ENCODE results near the gene RNF157.
"Not testable (repeated sequence)": the region's sequence is repeated elsewhere in the genome, so short reads cannot be mapped to it uniquely, and the experiment has no call there.

RNF157 gene

GRCh38 chr17:76270770-76271668, 30.7 kb upstream of the RNF157 start:
- DNase-seq (ENCODE audit: low spot score) = peak; percentile 5

- no peak for DNase-seq (ENCODE audit: low spot score)
Measured at GRCh38 chr17:76270127-76270592, 29.9 kb upstream of the RNF157 start.

GRCh38 chr17:76268991-76269981, 29.0 kb upstream of the RNF157 start:
- peak; percentile 5 for DNase-seq (ENCODE audit: low spot score)

DNA sequence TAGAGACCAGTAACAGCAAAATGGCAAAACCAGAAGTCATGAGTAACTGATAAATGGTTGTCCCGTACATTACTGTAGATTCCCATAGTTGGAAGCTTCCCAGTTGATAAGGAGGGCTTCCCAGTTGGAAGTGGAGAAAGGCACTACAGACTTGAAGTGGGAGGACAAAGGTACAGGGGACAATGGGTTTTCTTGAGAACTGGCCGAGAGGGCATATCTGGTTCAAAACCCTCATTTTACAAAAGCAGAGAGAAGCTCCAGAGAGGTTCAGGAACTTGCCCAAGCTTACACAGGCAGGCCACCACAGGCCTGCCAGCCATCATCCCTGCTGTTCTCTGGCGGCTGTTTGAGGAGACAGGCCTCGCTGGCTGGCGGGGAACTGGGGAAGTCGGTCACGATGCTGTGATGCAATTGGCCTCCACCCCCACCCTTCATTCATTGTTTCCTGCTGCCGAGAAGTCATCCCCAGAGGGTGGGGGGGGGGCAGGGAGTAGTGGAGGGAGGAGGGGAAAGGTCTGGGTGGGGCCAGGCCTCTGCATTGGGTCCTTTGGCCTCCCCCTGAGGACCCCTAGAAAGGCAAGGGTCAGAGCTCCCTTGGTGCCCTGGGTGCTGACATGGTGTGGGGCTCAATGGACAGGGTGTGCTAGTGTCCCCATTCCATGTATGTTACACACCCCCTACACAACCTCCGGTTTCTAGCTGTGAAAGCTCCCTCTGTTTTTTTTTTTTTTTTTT, 27.9 kb upstream of the RNF157 start:
- peak; percentile 27 for DNase-seq (ENCODE audit: low spot score)

DNA sequence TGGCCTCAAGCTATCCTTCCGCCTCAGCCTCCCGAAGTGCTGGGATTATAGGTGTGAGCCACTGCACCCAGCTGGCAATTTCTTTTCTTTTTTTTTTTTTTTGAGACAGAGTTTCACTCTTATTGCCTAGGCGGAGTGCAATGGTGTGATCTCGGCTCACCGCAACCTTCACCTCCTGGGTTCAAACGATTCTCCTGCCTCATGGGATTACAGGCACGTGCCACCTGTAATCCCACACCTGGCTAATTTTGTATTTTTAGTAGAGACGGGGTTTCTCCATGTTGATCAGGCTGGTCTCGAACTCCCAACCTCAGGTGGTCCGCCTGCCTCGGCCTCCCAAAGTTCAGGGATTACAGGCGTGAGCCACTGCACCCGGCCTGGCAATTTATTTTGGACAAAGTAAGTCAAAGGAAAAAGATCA, 27.3 kb upstream of the RNF157 start:
- not testable (repeated sequence) for DNase-seq (ENCODE audit: low spot score)

DNA sequence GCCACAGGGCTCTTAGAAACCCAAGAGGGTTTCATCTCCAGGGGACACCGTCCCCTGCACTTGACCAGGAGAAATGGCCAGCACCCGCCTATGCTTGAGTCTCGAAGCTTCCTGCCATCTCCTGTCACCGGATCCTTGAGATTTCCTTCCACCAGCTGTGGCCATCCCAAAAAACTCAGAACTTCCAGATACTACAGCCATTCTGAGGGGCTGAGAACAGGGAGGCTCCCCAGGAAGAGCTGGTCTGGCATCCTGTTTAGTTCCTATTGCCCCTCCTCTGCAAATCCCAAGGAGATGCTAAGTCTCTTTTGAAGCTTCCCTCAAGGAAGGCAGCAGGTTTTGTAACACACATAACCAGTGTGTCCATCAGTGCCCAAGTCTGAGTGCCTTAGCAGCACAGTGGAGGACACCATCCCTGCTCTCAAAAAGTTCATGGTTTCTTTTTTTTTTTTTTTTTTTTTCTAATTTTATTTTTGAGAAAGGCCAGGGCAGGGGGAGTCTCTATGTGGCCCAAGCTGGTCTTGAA, 26.8 kb upstream of the RNF157 start:
- peak; percentile 4 for DNase-seq (ENCODE audit: low spot score)

- DNase-seq (ENCODE audit: low spot score) = peak; percentile 55
Measured at GRCh38 chr17:76266244-76266938, 26.1 kb upstream of the RNF157 start.

- peak; percentile 68 for DNase-seq (ENCODE audit: low spot score)
Measured at GRCh38 chr17:76265624-76266243, 25.4 kb upstream of the RNF157 start.

DNA sequence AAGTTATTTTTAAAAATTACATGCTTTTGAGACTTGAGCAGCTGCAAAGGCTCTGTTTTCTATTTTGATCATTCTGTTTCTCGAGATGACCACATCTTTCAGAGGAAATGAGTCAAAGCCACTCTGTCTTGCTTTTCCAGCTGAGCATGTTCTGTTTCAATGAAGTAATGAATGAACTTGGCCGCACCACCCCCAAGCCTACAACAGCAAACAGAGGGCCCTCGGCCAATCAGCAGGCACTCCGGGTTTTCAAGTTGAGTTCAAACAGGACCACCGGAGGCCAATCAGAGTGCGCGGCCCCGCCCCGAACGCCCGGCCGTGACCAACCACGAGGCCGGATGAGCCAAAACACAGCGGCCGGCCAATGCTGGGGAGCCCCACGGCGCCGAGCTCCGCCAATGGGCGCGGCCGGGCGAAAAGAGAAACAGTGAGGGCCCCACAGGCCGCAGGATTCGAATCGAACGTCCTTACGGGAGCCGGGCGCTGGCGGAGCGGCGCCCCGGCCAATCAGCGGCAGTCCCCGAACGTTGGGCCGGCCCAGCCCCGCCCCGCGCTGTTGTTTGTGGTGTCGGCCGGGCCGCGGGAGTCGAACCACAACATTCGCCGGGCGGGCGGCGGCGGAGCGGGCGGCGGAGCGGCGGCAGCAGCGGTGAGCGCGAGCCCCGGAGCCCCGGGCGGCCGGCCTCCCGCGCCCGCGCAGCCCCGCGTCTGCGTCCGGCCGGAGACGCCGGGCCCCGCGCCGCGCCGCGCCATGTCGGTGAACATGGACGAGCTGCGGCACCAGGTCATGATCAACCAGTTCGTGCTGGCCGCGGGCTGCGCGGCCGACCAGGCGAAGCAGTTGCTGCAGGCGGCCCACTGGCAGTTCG, 24.7 kb upstream of the RNF157 start, which contains the start of gene UBALD2:
UBALD2 (plus strand) TSS at position 594 of the 869 bp plus-strand sequence; CDS start at position 752, 158 bp downstream.
- peak; percentile 99 for DNase-seq (ENCODE audit: low spot score)

DNA sequence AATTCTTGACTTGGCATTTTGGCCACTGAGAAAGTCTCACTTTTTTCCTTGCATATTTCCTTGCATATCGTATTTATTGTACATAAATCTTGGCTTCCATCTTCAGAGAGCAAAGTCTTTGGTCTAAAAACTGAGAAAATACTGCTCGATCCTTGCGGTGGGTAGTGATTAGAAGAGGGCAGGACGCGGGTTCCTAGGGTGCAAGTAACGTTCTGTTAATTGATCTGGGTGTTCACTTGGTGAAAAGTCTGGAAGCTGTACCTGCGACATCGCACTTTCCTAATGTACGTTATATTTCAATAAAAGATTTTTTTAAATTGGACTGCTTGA, 24.1 kb upstream of the RNF157 start:
- DNase-seq (ENCODE audit: low spot score) = no peak

- DNase-seq (ENCODE audit: low spot score) = no peak
Measured at GRCh38 chr17:76263896-76264295, 23.6 kb upstream of the RNF157 start.

DNA sequence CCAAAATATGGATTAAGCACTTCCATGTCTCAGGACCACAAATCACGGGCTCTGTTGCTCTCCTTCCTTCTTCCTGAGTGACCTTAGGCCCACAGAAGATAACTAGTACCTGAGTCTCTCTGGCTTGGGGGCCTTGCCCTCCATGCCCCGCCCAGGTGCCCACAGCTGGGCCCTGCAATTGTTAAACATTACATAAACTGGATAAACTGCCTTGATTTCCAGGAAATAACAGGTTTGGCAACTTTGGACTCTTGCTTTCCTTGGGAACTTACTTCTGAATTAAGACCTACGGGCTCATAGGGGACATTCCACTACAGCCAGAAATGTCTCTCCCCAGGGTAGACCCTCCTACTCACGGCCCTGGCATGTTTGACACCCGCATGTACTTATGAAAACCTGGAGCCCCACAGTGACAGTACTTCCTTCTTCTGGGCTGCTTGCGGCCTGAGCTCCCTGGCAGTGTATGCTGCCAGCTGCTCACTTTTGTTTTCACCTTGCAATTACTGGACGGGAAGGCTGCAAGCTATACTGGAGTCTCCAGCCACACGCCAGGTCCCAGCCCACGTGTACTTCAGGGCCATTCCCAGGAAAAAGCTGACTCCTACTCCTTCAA, 22.5 kb upstream of the RNF157 start:
- DNase-seq (ENCODE audit: low spot score) = no peak

DNA sequence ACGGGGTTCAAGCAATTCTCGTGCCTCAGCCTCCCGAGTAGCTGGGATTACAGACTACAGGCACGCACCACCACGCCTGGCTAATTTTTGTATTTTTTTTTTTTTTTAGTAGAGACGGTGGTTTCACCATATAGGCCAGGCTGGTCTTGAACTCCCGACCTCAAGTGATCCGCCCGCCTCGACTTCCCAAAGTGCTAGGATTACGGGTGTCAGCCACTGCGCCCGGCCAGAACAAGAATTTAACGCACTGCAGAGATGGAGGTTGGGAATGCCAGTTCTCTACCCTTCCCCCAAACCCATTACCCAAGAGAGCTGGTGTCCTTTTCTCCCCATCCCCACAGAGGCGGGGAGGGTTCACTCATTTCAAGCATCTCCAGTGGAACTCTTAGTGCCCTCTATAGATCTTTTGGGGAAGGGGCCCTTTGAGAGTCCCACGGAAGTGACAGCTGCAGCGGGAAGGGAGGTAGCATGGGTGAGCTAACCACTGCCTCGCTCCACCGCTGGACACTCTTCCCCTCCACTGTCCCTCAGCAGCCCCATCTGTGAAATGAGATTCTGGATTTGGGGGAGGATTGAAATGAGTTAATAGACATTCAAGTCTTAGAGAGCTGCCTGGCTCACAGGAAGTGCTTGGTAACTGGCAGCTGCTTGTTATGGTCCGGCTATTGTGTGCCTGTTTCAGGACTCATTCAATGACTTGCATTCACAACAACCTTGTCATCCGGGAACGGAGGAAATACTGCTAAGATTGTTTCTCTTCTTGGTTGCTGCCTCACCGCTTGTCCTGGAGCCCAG, 21.3 kb upstream of the RNF157 start:
- DNase-seq (ENCODE audit: low spot score) = no peak

GRCh38 chr17:76260669-76261068, 20.4 kb upstream of the RNF157 start:
- no peak for DNase-seq (ENCODE audit: low spot score)

DNA sequence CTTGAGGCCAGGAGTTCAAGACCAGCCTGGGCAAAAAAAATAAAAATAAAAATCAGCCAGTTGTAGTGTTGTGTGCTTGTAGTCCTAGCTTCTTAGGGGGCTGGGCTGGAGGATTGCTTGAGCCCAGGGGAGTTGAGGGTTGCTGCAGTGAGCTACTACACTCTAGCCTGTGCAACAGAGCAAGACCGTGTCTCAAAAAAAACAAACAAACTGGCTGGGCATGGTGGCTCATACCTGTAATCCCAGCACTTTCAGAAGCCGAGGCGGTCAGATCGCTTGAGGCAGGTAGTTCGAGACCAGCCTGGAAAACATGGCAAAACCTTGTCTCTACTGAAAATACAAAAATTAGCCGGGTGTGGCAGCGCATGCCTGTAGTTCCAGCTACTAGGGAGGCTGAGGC, 19.9 kb upstream of the RNF157 start:
- DNase-seq (ENCODE audit: low spot score) = no peak

DNA sequence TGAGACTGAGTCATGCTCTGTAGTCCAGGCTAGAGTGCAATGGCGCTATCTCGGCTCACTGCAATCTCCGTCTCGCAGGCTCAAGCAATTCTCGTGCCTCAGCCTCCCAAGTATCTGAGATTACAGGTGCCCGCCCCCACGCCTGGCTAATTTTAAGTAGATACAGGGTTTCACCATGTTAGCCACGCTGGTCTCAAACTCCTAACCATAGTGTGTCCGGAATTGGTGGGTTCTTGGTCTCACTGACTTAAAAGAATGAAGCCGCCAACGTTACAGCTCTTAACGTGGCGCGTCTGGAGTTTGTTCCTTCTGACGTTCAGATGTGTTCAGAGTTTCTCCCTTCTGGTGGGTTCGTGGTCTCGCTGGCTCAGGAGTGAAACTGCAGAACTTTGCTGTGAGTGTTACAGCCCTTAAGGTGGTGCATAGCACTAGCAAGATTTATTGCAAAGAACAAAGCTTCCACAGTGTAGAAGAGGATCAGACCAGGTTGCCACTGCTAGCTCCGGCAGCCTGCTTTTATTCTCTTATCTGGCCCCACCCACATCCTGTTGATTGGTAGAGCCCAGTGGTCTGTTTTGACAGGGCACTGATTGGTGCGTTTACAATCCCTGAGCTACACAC, 16.2 kb upstream of the RNF157 start:
- not testable (repeated sequence) for DNase-seq (ENCODE audit: low spot score)

DNA sequence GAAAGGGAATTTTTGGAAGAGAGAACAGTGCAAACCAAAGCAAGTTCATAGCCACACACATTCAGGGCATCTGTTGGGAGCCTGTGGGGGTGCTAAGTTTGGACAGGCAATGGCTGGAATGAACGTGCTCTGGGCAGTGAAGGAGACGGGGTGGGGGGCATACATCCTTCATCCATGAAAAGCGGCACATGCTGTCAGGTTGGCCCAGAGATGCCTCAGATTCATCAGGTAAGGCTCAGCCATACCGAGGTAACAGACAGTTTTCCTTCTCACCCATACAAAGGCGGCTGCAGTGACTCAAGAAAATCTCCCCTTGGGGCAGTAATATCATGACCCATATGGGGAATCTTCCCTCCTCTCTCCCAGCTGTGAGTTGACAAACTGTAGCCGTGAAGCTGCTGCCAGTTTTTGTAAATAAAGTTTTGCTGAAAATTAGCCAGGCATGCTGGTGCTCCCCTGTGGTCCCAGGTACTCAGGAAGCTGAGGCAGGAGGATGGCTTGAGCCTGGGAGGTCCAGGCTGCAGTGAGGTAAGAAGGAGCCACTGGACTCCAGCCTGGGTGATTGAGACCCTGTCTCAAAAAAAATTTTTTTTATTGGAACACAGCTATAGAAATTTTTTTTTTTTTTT, 15.6 kb upstream of the RNF157 start:
- DNase-seq (ENCODE audit: low spot score) = no peak
